ENCODE data around the gene CARM1.

- no peak for TF ChIP-seq CTCF (IDR thresholded peaks at IDR 0.05)
- no peak for TF ChIP-seq POLR2A (IDR thresholded peaks at IDR 0.05)
Observed at GRCh38 chr19:10916602-10917001, 45.2 kb downstream of the CARM1 start.

All from thyroid gland (tissue), 4 donors.